H9 (cell line): Measurements from ENCODE around the gene AK9. TPM values are rescaled to one million over a fixed set of nuclear protein-coding genes. Genes with fewer than 3 reads are reported as not detected.
"Not testable (repeated sequence)": the region's sequence is repeated elsewhere in the genome, so short reads cannot be mapped to it uniquely, and the experiment has no call there.

Source experiments
- DNase-seq: peaks from one replicate; pipeline ENCODE4 v3.0.0-alpha.2; 2017
- H2AFZ ChIP-seq: one replicate; pipeline ENCODE4 v1.6.1; 2013; ENCODE audit warnings: mild to moderate bottlenecking, low read length, control low read depth, moderate library complexity
- H2AK5ac ChIP-seq: 2 replicates; pipeline ENCODE4 v1.6.1; 2013; ENCODE audit warnings: low read length, control low read depth, mixed read lengths; ENCODE audit not compliant: insufficient read length
- H2BK120ac ChIP-seq: one replicate; pipeline ENCODE4 v1.6.1; 2013; ENCODE audit warnings: low read depth, mild to moderate bottlenecking, low read length, control low read depth, inconsistent platforms; ENCODE audit not compliant: poor library complexity, severe bottlenecking
- H2BK12ac ChIP-seq: 2 replicates; pipeline ENCODE4 v1.6.1; 2013; ENCODE audit warnings: low read length, control low read depth, mixed read lengths, low read depth; ENCODE audit not compliant: insufficient read length
- H2BK15ac ChIP-seq: 2 replicates; pipeline ENCODE4 v1.6.1; 2013; ENCODE audit warnings: low read depth, low read length, control low read depth
- H2BK20ac ChIP-seq: one replicate; pipeline ENCODE4 v1.6.1; 2013; ENCODE audit warnings: low read depth, mild to moderate bottlenecking, low read length, control low read depth, inconsistent platforms; ENCODE audit not compliant: poor library complexity, severe bottlenecking
- H2BK5ac ChIP-seq: 2 replicates; pipeline ENCODE4 v1.6.1; 2013; ENCODE audit warnings: low read length, control low read depth, mixed read lengths; ENCODE audit not compliant: insufficient read length
- H3K14ac ChIP-seq: 2 replicates; pipeline ENCODE4 v1.6.1; 2013; ENCODE audit warnings: low read length, control low read depth; ENCODE audit not compliant: insufficient read depth
- H3K18ac ChIP-seq: 2 replicates; pipeline ENCODE4 v1.6.1; 2013; ENCODE audit warnings: low read depth, mild to moderate bottlenecking, mixed read lengths, low read length, control low read depth; ENCODE audit not compliant: insufficient read length
- H3K23ac ChIP-seq: 2 replicates; pipeline ENCODE4 v1.6.1; 2013; ENCODE audit warnings: low read length, control low read depth, mixed read lengths, low read depth; ENCODE audit not compliant: insufficient read length
- H3K23me2 ChIP-seq: 2 replicates; pipeline ENCODE4 v1.6.1; 2013; ENCODE audit warnings: low read depth, mild to moderate bottlenecking, mixed read lengths, low read length, control low read depth; ENCODE audit not compliant: insufficient read length, poor library complexity, severe bottlenecking
- H3K27ac ChIP-seq: 2 replicates; pipeline ENCODE4 v1.5.1; 2013; ENCODE audit warnings: low read length, control low read depth, mixed read lengths, low read depth; ENCODE audit not compliant: insufficient read length
- H3K27me3 ChIP-seq: 2 replicates; pipeline ENCODE4 v1.6.1; 2013; ENCODE audit warnings: low read length, control low read depth, inconsistent platforms; ENCODE audit not compliant: insufficient read depth
- H3K4ac ChIP-seq: 2 replicates; pipeline ENCODE4 v1.6.1; 2013; ENCODE audit warnings: low read depth, mild to moderate bottlenecking, control low read depth, inconsistent platforms, low read length, moderate library complexity
- H3K4me1 ChIP-seq: 2 replicates; pipeline ENCODE4 v1.6.1; 2013; ENCODE audit warnings: low read length, control low read depth, inconsistent platforms; ENCODE audit not compliant: insufficient read depth
- H3K4me2 ChIP-seq: 2 replicates; pipeline ENCODE4 v1.6.1; 2013; ENCODE audit warnings: low read length, control low read depth, mixed read lengths; ENCODE audit not compliant: insufficient read length, insufficient read depth
- H3K56ac ChIP-seq: 2 replicates; pipeline ENCODE4 v1.6.1; 2013; ENCODE audit warnings: low read depth, mild to moderate bottlenecking, mixed read lengths, low read length, control low read depth; ENCODE audit not compliant: insufficient read length
- H3K79me1 ChIP-seq: 2 replicates; pipeline ENCODE4 v1.6.1; 2013; ENCODE audit warnings: low read depth, mild to moderate bottlenecking, moderate library complexity, low read length, control low read depth, inconsistent platforms; ENCODE audit not compliant: insufficient read depth, poor library complexity, severe bottlenecking
- H3K79me2 ChIP-seq: 2 replicates; pipeline ENCODE4 v1.6.1; 2013; ENCODE audit warnings: low read length, control low read depth, inconsistent platforms; ENCODE audit not compliant: insufficient read depth
- H3K9ac ChIP-seq: 2 replicates; pipeline ENCODE4 v1.6.1; 2013; ENCODE audit warnings: low read length, control low read depth, mixed read lengths; ENCODE audit not compliant: insufficient read length; ENCODE audit errors: extremely low read depth
- H3K9me3 ChIP-seq: one replicate; pipeline ENCODE4 v1.6.1; 2013; ENCODE audit warnings: low read depth, low read length, inconsistent platforms; ENCODE audit not compliant: control insufficient read depth
- H3T11ph ChIP-seq: one replicate; pipeline ENCODE4 v1.6.1; 2013; ENCODE audit warnings: mild to moderate bottlenecking, low read length, control low read depth, inconsistent platforms
- H4K20me1 ChIP-seq: one replicate; pipeline ENCODE4 v1.6.1; 2013; ENCODE audit not compliant: control insufficient read depth, insufficient read length, insufficient read depth
- H4K5ac ChIP-seq: 2 replicates; pipeline ENCODE4 v1.6.1; 2013; ENCODE audit warnings: low read depth, mild to moderate bottlenecking, mixed read lengths, low read length, control low read depth; ENCODE audit not compliant: insufficient read length
- H4K8ac ChIP-seq: replicated peaks from 2 replicates; pipeline ENCODE4 v1.6.1; 2013; ENCODE audit warnings: low read length, control low read depth, mixed read lengths, low read depth; ENCODE audit not compliant: insufficient read length
- H4K91ac ChIP-seq: 2 replicates; pipeline ENCODE4 v1.6.1; 2013; ENCODE audit warnings: low read depth, mild to moderate bottlenecking, moderate library complexity, mixed read lengths, low read length, control low read depth; ENCODE audit not compliant: insufficient read length
- H3K27ac Mint-ChIP-seq, 3 experiments: 2 replicates in 2 of 3; 3 replicates in 1 of 3; pipeline ENCODE4 v1.8.0; 2020 to 2021; ENCODE audit warnings: mixed read lengths in 3 of 3, mild to moderate bottlenecking in 1 of 3, moderate library complexity in 1 of 3
- H3K27me3 Mint-ChIP-seq: 2 replicates; pipeline ENCODE4 v1.8.0; 2021; ENCODE audit warnings: low read depth, mild to moderate bottlenecking, moderate library complexity, mixed read lengths
- H3K36me3 Mint-ChIP-seq, 3 experiments: 2 replicates in 2 of 3; 3 replicates in 1 of 3; pipeline ENCODE4 v1.8.0; 2020 to 2021; ENCODE audit warnings: low read depth in 3 of 3, mixed read lengths in 3 of 3; ENCODE audit not compliant: insufficient read depth in 1 of 3
- H3K4me1 Mint-ChIP-seq, 2 experiments: 2 replicates each; pipeline ENCODE4 v1.8.0; 2020; ENCODE audit warnings: mixed read lengths in 2 of 2
- H3K4me3 Mint-ChIP-seq, 2 experiments: 2 replicates in 1 of 2; 3 replicates in 1 of 2; pipeline ENCODE4 v1.8.0; 2020 to 2021; ENCODE audit warnings: mild to moderate bottlenecking in 2 of 2, mixed read lengths in 2 of 2, moderate library complexity in 1 of 2
- H3K9me3 Mint-ChIP-seq, 2 experiments: 2 replicates in 1 of 2; 3 replicates in 1 of 2; pipeline ENCODE4 v1.8.0; 2020; ENCODE audit warnings: mild to moderate bottlenecking in 2 of 2, mixed read lengths in 2 of 2, moderate library complexity in 1 of 2
- CTCF ChIP-seq: fragments of 200-600 bp; sonication (generic); conservative IDR thresholded peaks from 3 replicates; pipeline ENCODE4 v1.8.0; 2021; ENCODE audit warnings: antibody characterized with exemption, mild to moderate bottlenecking
- WGBS: extraction: QIAGEN DNeasy Blood & Tissue Kit; methylation state at CpG from one replicate; pipeline ENCODE4 v1.1.7; 2013; ENCODE audit warnings: missing lambda C conversion rate, low lambda C conversion rate, mixed read lengths; ENCODE audit not compliant: insufficient read length; ENCODE audit errors: extremely low coverage; 5-methylcytosine and 5-hydroxymethylcytosine counted together
- total RNA-seq: library from RNA; stranded (reverse); gene quantifications from 2 replicates; pipeline ENCODE4 v1.2.1, GENCODE V29; 2021

The AK9 gene
- total RNA-seq, 1 experiment from 2014 or later = 2.3 TPM

GRCh38 chr6:109686566-109687265 lies 4.3 kb downstream of the AK9 start:
- Mint-ChIP-seq H3K27ac (no peak overlapping the region), H3K4me1 (peaks cover 10 to 17% of the 10 kb centered on the region in 2 experiments), H3K27me3 (peaks cover 11% of the 10 kb centered on the region), H3K36me3 (peaks cover 6 to 26% (median 26%) of the 10 kb centered on the region in 3 experiments), H3K4me3 (no peak overlapping the region), H3K9me3 (peaks cover 23 to 25% of the 10 kb centered on the region in 2 experiments)
- Histone ChIP-seq H3K9ac (no peak overlapping the region), H2BK15ac (no peak overlapping the region), H3K4me2 (no peak overlapping the region), H3K23me2 (peaks cover 11% of the 10 kb centered on the region), H4K91ac (no peak overlapping the region), H2BK20ac (no peak overlapping the region), H3K9me3 (no peaks in the 10 kb centered on the region), H3K4ac (no peak overlapping the region), H3K4me1 (0 out of 2 replicates have a peak, but pooled peaks cover 2% of the 10 kb centered on the region), H3K79me2 (peaks cover 2% of the 10 kb centered on the region; the same call in 1 of the 2 replicates), H3K56ac (no peak overlapping the region), H3K18ac (no peak overlapping the region), H4K5ac (no peak overlapping the region), H2BK12ac (no peak overlapping the region), H3K27ac (no peak overlapping the region), H3K27me3 (no peaks in the 10 kb centered on the region), H4K8ac (no peak overlapping the region), H3K14ac (no peak overlapping the region), H3T11ph (no peak overlapping the region), H2BK120ac (no peak overlapping the region), H4K20me1 (no peaks in the 10 kb centered on the region), H2AK5ac (no peak overlapping the region), H2AFZ (no peak overlapping the region), H3K23ac (no peak overlapping the region), H3K79me1 (no peaks in the 10 kb centered on the region), H2BK5ac (no peak overlapping the region)
- WGBS = no CpG with 5 or more reads among the region's 1 CpG
- no peak for DNase-seq
- no peak for TF ChIP-seq CTCF

- not testable (repeated sequence) for H2BK20ac ChIP-seq, H4K5ac ChIP-seq, H3K79me1 ChIP-seq, H2AK5ac ChIP-seq, H3T11ph ChIP-seq, H4K8ac ChIP-seq, H2BK120ac ChIP-seq, H3K56ac ChIP-seq, H2AFZ ChIP-seq, H3K23ac ChIP-seq, H2BK15ac ChIP-seq, H3K79me2 ChIP-seq, H3K23me2 ChIP-seq, H2BK12ac ChIP-seq, H3K27me3 Mint-ChIP-seq, H2BK5ac ChIP-seq, H3K9me3 ChIP-seq, H3K27me3 ChIP-seq, H3K4me1 ChIP-seq, H3K4ac ChIP-seq, H4K20me1 ChIP-seq, H4K91ac ChIP-seq, H3K27ac ChIP-seq
- peak; percentile 67 for DNase-seq
- Mint-ChIP-seq H3K27ac (peak overlapping the region; percentile 76 to 91 (median 84); a peak in 5 of 7 replicates), H3K4me1 (peaks cover 13 to 19% of the 10 kb centered on the region in 2 experiments), H3K4me3 (peak overlapping the region; percentile 51 to 63; a peak in 4 of 5 replicates), H3K9me3 (peaks cover 35 to 40% of the 10 kb centered on the region in 2 experiments), H3K36me3 (peaks cover 12 to 37% (median 28%) of the 10 kb centered on the region in 3 experiments)
- Histone ChIP-seq H3K18ac (peak overlapping the region; percentile 94), H3K14ac (peak overlapping the region; percentile 82; the same call in 1 of the 2 replicates), H3K9ac (peak overlapping the region; percentile 2), H3K4me2 (peak overlapping the region; percentile 54)
- no CpG with 5 or more reads among the region's 15 CpGs for WGBS
These were observed 12.1 kb downstream of the AK9 start for GRCh38 chr6:109678661-109679505.
